ENCODE results near the gene GPSM1. TPM values are rescaled to one million over a fixed set of nuclear protein-coding genes. Genes with fewer than 3 reads are reported as not detected.
A peak's percentile ranks its signal among the peaks of the same experiment; 100 is the strongest.

The GPSM1 gene
- total RNA-seq, 4 donors from 2014 or later: 28.8 to 95.1 (median 38.1) TPM

GRCh38 chr9:136352682-136353081, 25.3 kb downstream of the GPSM1 start:
- H3K4me3 ChIP-seq: no peak overlapping the region
- peaks cover 0 to 52% (median 0%) of the 10 kb centered on the region in 3 donors for H3K36me3 ChIP-seq
- TF ChIP-seq EP300 (IDR thresholded peaks at IDR 0.05) (no peak), CTCF (IDR thresholded peaks at IDR 0.05) (no peak), POLR2A (IDR thresholded peaks at IDR 0.05) (no peak)
- no peak for DNase-seq (ENCODE audit: low spot score in 2 of 2)
- peak overlapping the region in 1 of 4 donors; percentile 84 for H3K27ac ChIP-seq
- no peaks in the 10 kb centered on the region for H3K27me3 ChIP-seq
- H3K9me3 ChIP-seq: no peaks in the 10 kb centered on the region
- peaks cover 0 to 55% (median 21%) of the 10 kb centered on the region in 4 donors for H3K4me1 ChIP-seq
- WGBS, 2 donors: 62 to 66% methylated on average over 9 of the region's 16 CpGs

GRCh38 chr9:136353088-136353487, 25.7 kb downstream of the GPSM1 start:
- Histone ChIP-seq H3K27me3 (no peaks in the 10 kb centered on the region), H3K4me3 (no peak overlapping the region), H3K27ac (peak overlapping the region in 2 of 4 donors; percentile 58 to 84), H3K36me3 (peaks cover 0 to 54% (median 0%) of the 10 kb centered on the region in 3 donors), H3K9me3 (no peaks in the 10 kb centered on the region), H3K4me1 (peaks cover 0 to 50% (median 19%) of the 10 kb centered on the region in 4 donors)
- TF ChIP-seq CTCF (IDR thresholded peaks at IDR 0.05) (no peak), POLR2A (IDR thresholded peaks at IDR 0.05) (no peak), EP300 (IDR thresholded peaks at IDR 0.05) (no peak)
- no peak for DNase-seq (ENCODE audit: low spot score in 2 of 2)
- WGBS, 2 donors: 69 to 71% methylated on average over 11 of the region's 11 CpGs

- no peak for TF ChIP-seq EP300 (IDR thresholded peaks at IDR 0.05)
- no peak for TF ChIP-seq POLR2A (IDR thresholded peaks at IDR 0.05)
- TF ChIP-seq CTCF (IDR thresholded peaks at IDR 0.05): no peak
- Histone ChIP-seq H3K9me3 (no peaks in the 10 kb centered on the region), H3K36me3 (peaks cover 0 to 54% (median 0%) of the 10 kb centered on the region in 3 donors), H3K4me3 (no peak overlapping the region), H3K27ac (peak overlapping the region; percentile 56 to 84 (median 60)), H3K4me1 (peaks cover 0 to 48% (median 17%) of the 10 kb centered on the region in 4 donors), H3K27me3 (no peaks in the 10 kb centered on the region)
- DNase-seq (ENCODE audit: low spot score in 2 of 2): no peak
- WGBS, 2 donors: 69 to 76% methylated on average over 9 to 11 of the region's 13 CpGs
Observed at GRCh38 chr9:136353757-136354488, 26.6 kb downstream of the GPSM1 start.

DNA sequence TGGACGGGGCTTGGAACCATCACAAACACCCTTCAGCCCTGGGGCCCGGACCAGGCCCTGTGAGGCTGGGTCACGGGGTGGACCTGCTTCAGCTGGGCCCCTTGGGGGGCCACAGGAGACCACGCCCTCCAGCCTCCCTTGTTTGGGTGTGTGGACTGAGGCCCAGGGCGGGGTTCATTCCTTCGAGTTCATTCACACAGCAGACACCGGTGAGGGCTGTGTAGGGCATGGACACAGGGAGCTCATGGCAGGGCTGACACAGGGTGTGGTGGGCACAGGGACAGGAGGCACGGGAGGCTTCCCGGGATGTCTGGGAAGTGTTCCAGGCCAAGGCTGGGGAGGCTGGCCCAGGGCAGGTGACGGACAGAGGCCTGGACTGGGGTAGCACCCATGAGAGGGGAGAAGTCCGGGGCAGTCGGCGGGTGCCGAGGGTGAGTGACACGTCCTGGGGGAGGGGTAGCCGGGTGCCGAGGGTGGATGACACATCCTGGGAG, 27.3 kb downstream of the GPSM1 start:
- Histone ChIP-seq H3K27ac (peak overlapping the region; percentile 56 to 84 (median 60)), H3K36me3 (peaks cover 0 to 51% (median 0%) of the 10 kb centered on the region in 3 donors), H3K4me3 (no peak overlapping the region), H3K4me1 (peaks cover 0 to 56% (median 17%) of the 10 kb centered on the region in 4 donors), H3K9me3 (no peaks in the 10 kb centered on the region), H3K27me3 (no peaks in the 10 kb centered on the region)
- DNase-seq (ENCODE audit: low spot score in 2 of 2): peak in 1 of 2 donors; percentile 35
- WGBS, 2 donors: 19 to 43% methylated on average over 11 to 12 of the region's 17 CpGs
- TF ChIP-seq EP300 (IDR thresholded peaks at IDR 0.05): no peak
- no peak for TF ChIP-seq CTCF (IDR thresholded peaks at IDR 0.05)
- TF ChIP-seq POLR2A (IDR thresholded peaks at IDR 0.05): no peak

Measured in tibial nerve (tissue), 4 donors.